Mucosa of gallbladder (tissue), 1 donor: ENCODE data around the gene CDK11A. TPM values are rescaled to one million over a fixed set of nuclear protein-coding genes. Genes with fewer than 3 reads are reported as not detected.

ENCODE experiments used
- DNase-seq: peaks from one replicate; pipeline ENCODE4 v3.0.0-alpha.2; 2020; ENCODE audit warnings: low spot score
- total RNA-seq: library from RNA; stranded (reverse); gene quantifications from one replicate; pipeline ENCODE4 v1.2.1, GENCODE V29; 2021
- donor health status: DM: no; HTN: no; CAD: no.

Gene CDK11A
- total RNA-seq, result 31.5 TPM

GRCh38 chr1:1724035-1724864 is at the start of gene CDK11A:
TSS of gene CDK11A (minus strand) at chr1:1724357. CDS start at chr1:1722818, 1,539 bp downstream.
- DNase-seq, result peak; percentile 98

DNA sequence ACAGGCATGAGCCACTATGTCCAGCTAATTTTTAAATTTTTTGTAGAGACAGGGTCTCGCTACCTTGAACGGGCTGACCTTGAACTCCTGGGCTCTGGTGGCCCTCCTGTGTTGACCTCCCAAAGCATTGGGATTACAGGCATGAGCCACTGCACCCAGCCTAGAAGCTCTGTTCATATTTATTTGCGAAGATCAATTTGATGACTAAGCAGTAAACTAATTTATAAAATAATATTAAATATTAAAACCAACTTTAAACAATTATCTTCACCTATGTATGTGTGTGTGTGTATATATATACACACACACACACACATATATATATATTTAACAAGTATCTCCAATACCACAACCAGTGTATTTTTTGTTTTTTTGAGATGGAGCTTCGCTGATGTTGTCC is 49.7 kb upstream of the CDK11A start:
- no peak for DNase-seq

- no peak for DNase-seq
These were observed 46.9 kb upstream of the CDK11A start for GRCh38 chr1:1771096-1771495.

DNA sequence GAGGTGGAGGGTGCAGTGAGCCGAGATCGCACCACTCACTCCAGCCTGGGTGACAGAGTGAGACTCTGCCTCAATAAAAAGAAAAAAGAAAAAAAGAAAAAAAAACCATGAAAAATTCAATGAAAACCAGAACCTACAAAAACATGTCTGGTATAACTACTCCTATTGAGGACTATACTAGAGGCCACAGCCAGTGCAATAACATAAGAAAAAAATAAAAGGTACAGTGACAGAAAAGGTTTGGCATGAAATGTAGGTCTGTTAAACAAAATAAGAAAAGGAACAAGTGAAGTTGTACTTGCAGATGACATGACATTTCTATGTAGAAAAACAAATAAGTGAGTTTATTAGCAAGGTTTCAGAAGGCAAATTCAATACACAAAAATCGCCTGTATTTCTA is 45.9 kb upstream of the CDK11A start:
- DNase-seq, result no peak

- no peak for DNase-seq
These were observed 44.3 kb upstream of the CDK11A start for GRCh38 chr1:1768249-1768992.

- no peak for DNase-seq
These were observed 40.8 kb upstream of the CDK11A start for GRCh38 chr1:1764876-1765470.

- DNase-seq, result no peak
These were observed 39.8 kb upstream of the CDK11A start for GRCh38 chr1:1763657-1764621.

GRCh38 chr1:1761504-1762376 is 37.6 kb upstream of the CDK11A start:
- no peak for DNase-seq

DNA sequence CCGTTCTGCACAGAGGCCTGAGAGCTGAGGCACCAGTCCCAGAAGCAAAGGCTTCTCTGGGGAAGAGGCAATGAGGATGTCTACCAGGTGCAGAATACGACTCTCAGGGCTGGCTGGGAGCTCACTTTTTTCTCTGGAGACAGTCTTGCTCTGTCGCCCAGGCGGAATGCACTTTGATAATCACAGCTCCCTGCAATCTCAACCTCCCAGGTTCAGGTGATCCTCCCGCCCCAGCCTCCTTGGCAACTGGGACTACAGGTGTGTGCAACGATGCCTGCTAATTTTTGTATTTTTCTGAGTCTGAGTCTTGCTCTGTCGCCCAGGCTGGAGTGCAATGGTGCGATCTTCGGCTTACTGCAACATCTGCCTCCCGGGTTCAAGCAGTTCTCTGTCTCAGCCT is 36.6 kb upstream of the CDK11A start:
- DNase-seq, result no peak

DNA sequence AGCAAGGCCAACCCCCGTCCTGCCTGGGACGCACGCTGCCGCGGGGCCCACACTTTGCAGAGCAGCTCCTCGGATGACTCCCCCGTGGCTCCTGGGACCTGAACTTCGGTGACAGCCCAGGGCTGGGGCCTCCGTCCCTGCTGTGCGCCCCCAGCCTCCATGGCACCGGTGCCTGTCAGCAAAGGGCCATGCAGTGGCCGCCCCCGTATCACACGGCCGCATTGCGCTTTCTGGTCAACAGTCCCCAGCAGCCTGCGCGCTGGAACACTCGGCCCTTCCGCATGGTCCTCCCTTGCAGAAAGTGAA is 36.1 kb upstream of the CDK11A start:
- DNase-seq, result no peak

- no peak for DNase-seq
These were observed 35.5 kb upstream of the CDK11A start for GRCh38 chr1:1759456-1760344.

- peak; percentile 87 for DNase-seq
These were observed 34.7 kb upstream of the CDK11A start for GRCh38 chr1:1758692-1759455.

DNA sequence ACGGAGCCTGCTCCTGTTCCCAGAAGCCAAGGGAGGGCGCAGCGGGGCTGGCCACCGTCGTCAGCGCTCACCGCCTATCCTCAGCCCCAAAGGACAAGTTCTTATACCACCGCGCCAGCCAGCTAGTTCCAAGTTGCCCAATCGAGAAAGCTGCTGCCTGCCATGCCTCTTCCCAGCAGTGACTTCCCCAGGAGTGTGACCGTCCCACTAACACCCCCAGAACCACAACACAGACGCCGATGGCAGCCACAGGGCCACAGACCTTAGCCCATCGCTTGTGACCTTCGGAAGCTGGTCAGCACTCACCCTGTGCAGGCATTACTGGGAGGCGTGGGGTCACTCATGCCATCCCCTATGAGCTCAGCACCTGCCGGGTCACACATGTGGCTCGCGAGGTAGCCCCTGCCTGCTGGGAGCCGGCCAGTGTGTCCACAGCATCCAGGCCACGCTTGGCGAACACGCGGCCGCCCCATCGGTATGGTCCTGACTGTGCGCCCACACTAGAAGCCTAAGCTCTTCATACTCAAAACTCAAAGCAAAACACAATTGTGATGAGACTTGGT is 34.0 kb upstream of the CDK11A start:
- DNase-seq, result no peak

GRCh38 chr1:1757422-1758058 is 33.4 kb upstream of the CDK11A start:
- no peak for DNase-seq

DNA sequence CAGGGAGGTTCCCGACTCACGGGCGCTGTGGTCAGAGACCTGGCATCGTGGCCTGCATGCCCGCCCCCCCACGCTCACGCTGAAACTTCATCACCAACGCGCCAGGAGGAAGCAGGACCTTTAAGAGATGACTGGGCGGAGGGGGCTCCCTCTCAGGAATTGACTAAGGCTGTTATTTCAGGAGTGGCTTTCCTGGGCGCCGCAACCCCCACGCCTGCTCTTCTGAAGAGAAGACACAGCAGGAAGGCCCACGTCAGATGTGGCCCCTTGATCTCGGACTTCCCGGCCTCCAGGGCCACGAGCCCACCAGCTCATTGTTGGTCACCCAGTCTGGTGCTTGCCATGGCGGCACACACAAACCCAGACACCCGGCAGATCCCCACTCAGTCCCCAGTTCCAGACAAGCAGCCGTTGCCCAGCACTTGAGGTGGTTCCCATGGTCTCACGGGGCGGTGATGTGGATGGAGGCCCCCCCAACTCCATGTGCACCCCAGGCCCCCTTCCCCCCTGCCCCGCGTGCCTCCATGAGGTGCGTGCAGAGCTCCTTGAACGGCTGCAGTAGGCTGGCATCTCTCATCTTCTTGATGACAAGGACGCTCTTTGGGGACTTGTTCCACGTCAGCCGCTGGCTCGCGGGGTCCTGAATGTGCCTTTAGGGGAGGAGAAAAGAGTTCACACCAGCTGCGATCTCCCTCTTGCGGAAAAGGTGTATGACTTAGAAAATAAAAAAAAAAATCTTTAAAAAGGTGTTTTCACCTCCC is 32.7 kb upstream of the CDK11A start:
- DNase-seq, result no peak

- DNase-seq, result no peak
These were observed 31.7 kb upstream of the CDK11A start for GRCh38 chr1:1755852-1756251.

GRCh38 chr1:1755426-1755825 is 31.3 kb upstream of the CDK11A start:
- DNase-seq, result no peak
